SK-N-SH (cell line): ENCODE results near the gene BCL11B. TPM values are rescaled to one million over a fixed set of nuclear protein-coding genes. Genes with fewer than 3 reads are reported as not detected.

Source experiments
- CTCF ChIA-PET: fragments of 300-600, 350-600 bp; formaldehyde crosslinking; extraction: SDS; loops from one replicate; lab custom pipeline; 2021; lab: Yijun Ruan, JAX
- POLR2A ChIA-PET: fragments of 350-600 bp; sonication (Branson Sonifier 250); formaldehyde crosslinking; extraction: SDS; loops from one replicate; lab custom pipeline; 2020; ENCODE audit warnings: antibody characterized with exemption, inconsistent platforms; lab: Yijun Ruan, JAX
- DNase-seq: peaks from one replicate; pipeline ENCODE4 v3.0.0; 2012
- H2AFZ ChIP-seq: fragments of 200-600 bp; sonication (generic); 2 replicates; pipeline ENCODE4 v1.8.1; 2016; ENCODE audit warnings: antibody characterized with exemption, mild to moderate bottlenecking, low read depth
- H3F3A ChIP-seq: fragments of 200-600 bp; sonication (generic); replicated peaks from 2 replicates; pipeline ENCODE3; 2016; ENCODE audit warnings: antibody characterized with exemption, mild to moderate bottlenecking; ENCODE audit not compliant: insufficient read depth
- H3K27ac ChIP-seq, 2 experiments: fragments of 200-500 bp in 1 of 2; fragments of 200-600 bp in 1 of 2; sonication (Bioruptor generic) in 1 of 2; sonication (generic), shearing (Covaris generic) in 1 of 2; 2 replicates each; pipeline versions ENCODE4 v1.5.1 to v1.6.1; 2014 to 2016; ENCODE audit warnings: low read depth in 2 of 2, inconsistent platforms in 1 of 2, low read length in 1 of 2, mild to moderate bottlenecking in 1 of 2, mixed read lengths in 1 of 2
- H3K27me3 ChIP-seq: fragments of 200-600 bp; sonication (generic), shearing (Covaris generic); 2 replicates; pipeline ENCODE4 v1.6.1; 2016; ENCODE audit warnings: mixed run types; ENCODE audit not compliant: insufficient read depth
- H3K36me3 ChIP-seq, 2 experiments: fragments of 200-500 bp in 1 of 2; fragments of 200-600 bp in 1 of 2; sonication (Bioruptor generic) in 1 of 2; sonication (generic) in 1 of 2; replicated peaks in 1 of 2; 2 replicates each; pipeline versions ENCODE3 to v1.5.1; 2014 to 2016; ENCODE audit warnings: low read length in 1 of 2, mild to moderate bottlenecking in 1 of 2; ENCODE audit not compliant: insufficient read depth in 2 of 2, control insufficient read depth in 1 of 2
- H3K4me1 ChIP-seq, 2 experiments: fragments of 200-500 bp in 1 of 2; fragments of 200-600 bp in 1 of 2; sonication (Bioruptor generic) in 1 of 2; sonication (generic), shearing (Covaris generic) in 1 of 2; 2 replicates each; pipeline versions ENCODE4 v1.5.1 to v1.6.1; 2014 to 2016; ENCODE audit warnings: low read depth in 1 of 2, low read length in 1 of 2, mixed run types in 1 of 2; ENCODE audit not compliant: insufficient read depth in 2 of 2, control insufficient read depth in 1 of 2
- H3K4me2 ChIP-seq: fragments of 200-600 bp; sonication (generic), shearing (Covaris generic); 2 replicates; pipeline ENCODE4 v1.6.1; 2017; ENCODE audit warnings: mixed run types
- H3K4me3 ChIP-seq, 2 experiments: fragments of 200-500 bp in 1 of 2; fragments of 200-600 bp in 1 of 2; sonication (Bioruptor generic) in 1 of 2; sonication (generic), shearing (Covaris generic) in 1 of 2; 2 replicates each; pipeline versions ENCODE4 v1.5.1 to v1.8.1; 2014 to 2016; ENCODE audit warnings: low read depth in 2 of 2, inconsistent platforms in 1 of 2, low read length in 1 of 2, mild to moderate bottlenecking in 1 of 2, mixed read lengths in 1 of 2, moderate library complexity in 1 of 2
- H3K79me2 ChIP-seq: fragments of 200-600 bp; sonication (generic); 2 replicates; pipeline ENCODE4 v1.8.1; 2017; ENCODE audit warnings: mild to moderate bottlenecking; ENCODE audit not compliant: insufficient read depth
- H3K9ac ChIP-seq: fragments of 200-600 bp; sonication (generic); 2 replicates; pipeline ENCODE4 v1.6.1; 2017; ENCODE audit warnings: mixed run types
- H3K9me2 ChIP-seq: fragments of 200-600 bp; sonication (generic); 2 replicates; pipeline ENCODE4 v1.6.1; 2017; ENCODE audit warnings: mixed run types
- H3K9me3 ChIP-seq: fragments of 200-600 bp; sonication (generic); 2 replicates; pipeline ENCODE4 v1.6.1; 2017; ENCODE audit warnings: mixed run types, mild to moderate bottlenecking, moderate library complexity
- H4K20me1 ChIP-seq: fragments of 200-600 bp; sonication (generic); 2 replicates; pipeline ENCODE4 v1.6.1; 2017; ENCODE audit warnings: mild to moderate bottlenecking, mixed run types; ENCODE audit not compliant: insufficient read depth
- EZH2phosphoT487 ChIP-seq: fragments of 200-600 bp; sonication (generic); IDR thresholded peaks from 2 replicates; pipeline ENCODE4 v1.6.1; 2017; ENCODE audit warnings: low read depth, mixed run types, mild to moderate bottlenecking, antibody characterized with exemption, moderate library complexity, borderline replicate concordance
- MXI1 ChIP-seq: IDR thresholded peaks from 2 replicates; pipeline ENCODE4 v1.6.1; 2012; ENCODE audit warnings: mild to moderate bottlenecking, low read depth, low read length, improper control_type of control experiment
- NRF1 ChIP-seq: IDR thresholded peaks from 2 replicates; pipeline ENCODE4 v1.6.1; 2012; ENCODE audit warnings: low read depth, mild to moderate bottlenecking, low read length
- SIN3A ChIP-seq: IDR thresholded peaks from 2 replicates; pipeline ENCODE4 v1.6.1; 2012; ENCODE audit warnings: low read depth, mild to moderate bottlenecking, low read length, moderate library complexity, borderline replicate concordance
- SMC3 ChIP-seq: IDR thresholded peaks from 2 replicates; pipeline ENCODE4 v1.6.1; 2012; ENCODE audit warnings: low read depth, low read length, improper control_type of control experiment
- TCF12 ChIP-seq: IDR thresholded peaks from 2 replicates; pipeline ENCODE4 v1.4.0; 2012
- TEAD4 ChIP-seq: IDR thresholded peaks from 2 replicates; pipeline ENCODE4 v1.4.0; 2012; ENCODE audit warnings: mild to moderate bottlenecking, borderline replicate concordance; ENCODE audit not compliant: insufficient read depth
- YY1 ChIP-seq: IDR thresholded peaks from 2 replicates; pipeline ENCODE4 v1.4.0; 2012; ENCODE audit warnings: low read depth, mild to moderate bottlenecking
- WGBS: methylation state at CpG from one replicate; pipeline ENCODE4 v1.1.6; 2017; ENCODE audit warnings: low lambda C conversion rate; 5-methylcytosine and 5-hydroxymethylcytosine counted together
- polyA plus RNA-seq, 3 experiments: library from polyadenylated mRNA; depleted of rRNA; stranded (reverse); fragments of >200 nt; gene quantifications; 2 replicates each; pipeline ENCODE4 v1.2.3, GENCODE V29; 2012
- TF ChIP-seq, protein P1 (sequence below): IDR thresholded peaks from 2 replicates; pipeline ENCODE4 v1.4.0; 2012; ENCODE audit warnings: low read depth, borderline replicate concordance
- TF ChIP-seq, protein P2 (sequence below): IDR thresholded peaks from 2 replicates; pipeline ENCODE4 v1.6.1; 2012; ENCODE audit warnings: mild to moderate bottlenecking, low read depth, low read length, moderate library complexity
- TF ChIP-seq, protein P3 (sequence below): fragments of 150-350 bp; IDR thresholded peaks from 2 replicates; pipeline ENCODE4 v1.6.1; 2017; ENCODE audit warnings: antibody characterized with exemption, low read length, low read depth, borderline replicate concordance

The BCL11B gene
- polyA plus RNA-seq, 1 of the 3 experiments (the other 2 are of a cell fraction), result not detected

DNA sequence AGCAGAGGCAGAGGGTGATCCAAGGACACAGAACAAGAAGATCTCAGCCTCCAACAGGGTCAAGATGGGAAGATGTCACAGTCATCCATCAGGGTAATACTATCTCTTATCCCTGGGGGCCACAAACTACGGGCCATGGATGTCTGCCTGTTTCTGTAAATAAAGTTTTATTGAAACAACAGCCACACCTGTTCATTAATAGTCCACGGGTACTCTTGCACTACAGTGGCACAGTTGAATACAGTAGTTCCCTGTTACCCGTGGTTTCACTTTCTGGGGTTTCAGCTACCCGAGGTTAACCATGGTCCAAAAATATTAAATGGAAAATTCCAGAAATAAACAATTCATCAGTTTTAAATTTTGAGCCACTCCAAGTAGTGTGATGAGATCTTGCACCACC is 65.9 kb downstream of the BCL11B start:
- Histone ChIP-seq H3K9me2 (no peaks in the 10 kb centered on the region), H3K36me3 (no peaks in the 10 kb centered on the region), H3K4me2 (no peak overlapping the region), H4K20me1 (no peaks in the 10 kb centered on the region), H3K27me3 (peaks cover 45% of the 10 kb centered on the region), H2AFZ (no peak overlapping the region), H3K4me3 (no peak overlapping the region), H3K9me3 (no peaks in the 10 kb centered on the region), H3K27ac (no peak overlapping the region), H3K9ac (no peak overlapping the region), H3K79me2 (no peaks in the 10 kb centered on the region), H3F3A (no peaks in the 10 kb centered on the region), H3K4me1 (no peaks in the 10 kb centered on the region)
- no peak for TF ChIP-seq YY1
- POLR2A ChIA-PET, result no interaction called here
- 19% methylated on average over 4 of the region's 4 CpGs for WGBS
- CTCF ChIA-PET, result no interaction called here
- DNase-seq, result no peak

DNA sequence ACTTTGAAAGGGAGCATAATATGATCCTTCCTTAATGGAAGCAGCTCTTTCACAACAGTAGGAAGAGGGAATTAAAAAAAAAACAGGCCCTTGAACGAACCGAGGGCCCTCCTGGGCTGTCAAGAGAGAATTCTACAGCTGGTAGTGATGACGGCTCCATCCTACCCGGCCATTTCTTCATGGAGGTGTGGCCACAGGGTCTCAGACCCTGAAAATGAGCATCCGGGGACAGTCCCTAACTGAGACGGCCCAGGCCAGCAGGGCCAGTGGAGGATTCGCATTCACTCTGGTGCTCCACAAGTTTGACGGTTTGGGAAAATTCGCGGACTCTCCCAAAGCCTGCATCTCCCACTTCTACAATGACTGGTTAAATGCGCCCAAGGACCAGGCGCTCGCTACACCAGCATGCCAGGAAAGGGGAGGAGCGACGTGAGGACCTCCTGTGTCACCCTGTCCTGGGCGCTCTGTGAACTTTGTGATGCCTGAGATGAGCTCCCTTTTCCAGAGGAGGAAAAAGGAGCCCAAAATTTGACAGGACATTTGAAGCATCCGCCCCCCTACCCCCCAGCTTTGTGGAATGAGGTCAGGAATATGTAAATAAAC is 66.8 kb downstream of the BCL11B start:
- no peaks in the 10 kb centered on the region for H3K79me2 ChIP-seq
- peaks cover 50% of the 10 kb centered on the region for H3K27me3 ChIP-seq
- H3F3A ChIP-seq, result no peaks in the 10 kb centered on the region
- H2AFZ ChIP-seq, result no peak overlapping the region
- H3K9me2 ChIP-seq, result no peaks in the 10 kb centered on the region
- CTCF ChIA-PET, result interaction anchor here (3.4 kb wide), 1 partner anchor 61 kb away, joined by 12 read pairs; no protein-coding TSS in a partner anchor
- TF ChIP-seq TCF12 (no peak), TEAD4 (no peak), MXI1 (no peak), NRF1 (no peak), SIN3A (no peak), SMC3 (no peak), EZH2phosphoT487 (no peak)
- TF ChIP-seq, protein P1, sequence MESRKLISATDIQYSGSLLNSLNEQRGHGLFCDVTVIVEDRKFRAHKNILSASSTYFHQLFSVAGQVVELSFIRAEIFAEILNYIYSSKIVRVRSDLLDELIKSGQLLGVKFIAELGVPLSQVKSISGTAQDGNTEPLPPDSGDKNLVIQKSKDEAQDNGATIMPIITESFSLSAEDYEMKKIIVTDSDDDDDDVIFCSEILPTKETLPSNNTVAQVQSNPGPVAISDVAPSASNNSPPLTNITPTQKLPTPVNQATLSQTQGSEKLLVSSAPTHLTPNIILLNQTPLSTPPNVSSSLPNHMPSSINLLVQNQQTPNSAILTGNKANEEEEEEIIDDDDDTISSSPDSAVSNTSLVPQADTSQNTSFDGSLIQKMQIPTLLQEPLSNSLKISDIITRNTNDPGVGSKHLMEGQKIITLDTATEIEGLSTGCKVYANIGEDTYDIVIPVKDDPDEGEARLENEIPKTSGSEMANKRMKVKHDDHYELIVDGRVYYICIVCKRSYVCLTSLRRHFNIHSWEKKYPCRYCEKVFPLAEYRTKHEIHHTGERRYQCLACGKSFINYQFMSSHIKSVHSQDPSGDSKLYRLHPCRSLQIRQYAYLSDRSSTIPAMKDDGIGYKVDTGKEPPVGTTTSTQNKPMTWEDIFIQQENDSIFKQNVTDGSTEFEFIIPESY, result no peak
- TF ChIP-seq, protein P2, sequence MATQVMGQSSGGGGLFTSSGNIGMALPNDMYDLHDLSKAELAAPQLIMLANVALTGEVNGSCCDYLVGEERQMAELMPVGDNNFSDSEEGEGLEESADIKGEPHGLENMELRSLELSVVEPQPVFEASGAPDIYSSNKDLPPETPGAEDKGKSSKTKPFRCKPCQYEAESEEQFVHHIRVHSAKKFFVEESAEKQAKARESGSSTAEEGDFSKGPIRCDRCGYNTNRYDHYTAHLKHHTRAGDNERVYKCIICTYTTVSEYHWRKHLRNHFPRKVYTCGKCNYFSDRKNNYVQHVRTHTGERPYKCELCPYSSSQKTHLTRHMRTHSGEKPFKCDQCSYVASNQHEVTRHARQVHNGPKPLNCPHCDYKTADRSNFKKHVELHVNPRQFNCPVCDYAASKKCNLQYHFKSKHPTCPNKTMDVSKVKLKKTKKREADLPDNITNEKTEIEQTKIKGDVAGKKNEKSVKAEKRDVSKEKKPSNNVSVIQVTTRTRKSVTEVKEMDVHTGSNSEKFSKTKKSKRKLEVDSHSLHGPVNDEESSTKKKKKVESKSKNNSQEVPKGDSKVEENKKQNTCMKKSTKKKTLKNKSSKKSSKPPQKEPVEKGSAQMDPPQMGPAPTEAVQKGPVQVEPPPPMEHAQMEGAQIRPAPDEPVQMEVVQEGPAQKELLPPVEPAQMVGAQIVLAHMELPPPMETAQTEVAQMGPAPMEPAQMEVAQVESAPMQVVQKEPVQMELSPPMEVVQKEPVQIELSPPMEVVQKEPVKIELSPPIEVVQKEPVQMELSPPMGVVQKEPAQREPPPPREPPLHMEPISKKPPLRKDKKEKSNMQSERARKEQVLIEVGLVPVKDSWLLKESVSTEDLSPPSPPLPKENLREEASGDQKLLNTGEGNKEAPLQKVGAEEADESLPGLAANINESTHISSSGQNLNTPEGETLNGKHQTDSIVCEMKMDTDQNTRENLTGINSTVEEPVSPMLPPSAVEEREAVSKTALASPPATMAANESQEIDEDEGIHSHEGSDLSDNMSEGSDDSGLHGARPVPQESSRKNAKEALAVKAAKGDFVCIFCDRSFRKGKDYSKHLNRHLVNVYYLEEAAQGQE, result no peak
- TF ChIP-seq, protein P3, sequence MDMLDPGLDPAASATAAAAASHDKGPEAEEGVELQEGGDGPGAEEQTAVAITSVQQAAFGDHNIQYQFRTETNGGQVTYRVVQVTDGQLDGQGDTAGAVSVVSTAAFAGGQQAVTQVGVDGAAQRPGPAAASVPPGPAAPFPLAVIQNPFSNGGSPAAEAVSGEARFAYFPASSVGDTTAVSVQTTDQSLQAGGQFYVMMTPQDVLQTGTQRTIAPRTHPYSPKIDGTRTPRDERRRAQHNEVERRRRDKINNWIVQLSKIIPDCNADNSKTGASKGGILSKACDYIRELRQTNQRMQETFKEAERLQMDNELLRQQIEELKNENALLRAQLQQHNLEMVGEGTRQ, result no peak
- H4K20me1 ChIP-seq, result no peaks in the 10 kb centered on the region
- no peak overlapping the region for H3K27ac ChIP-seq
- no peaks in the 10 kb centered on the region for H3K9me3 ChIP-seq
- no peak overlapping the region for H3K9ac ChIP-seq
- no peaks in the 10 kb centered on the region for H3K4me1 ChIP-seq
- POLR2A ChIA-PET, result no interaction called here
- H3K4me3 ChIP-seq, result no peak overlapping the region
- WGBS, result 6% methylated on average over 11 of the region's 17 CpGs
- no peaks in the 10 kb centered on the region for H3K36me3 ChIP-seq
- DNase-seq, result no peak
- no peak overlapping the region for H3K4me2 ChIP-seq
